Rectal smooth muscle tissue (tissue), 1 donor: Measurements from ENCODE around the gene STK26.

Experiments used
- H3K27ac ChIP-seq: one replicate; pipeline ENCODE4 v1.7.0; 2013; ENCODE audit warnings: low read depth, low read length, inconsistent platforms
- H3K27me3 ChIP-seq: one replicate; pipeline ENCODE4 v1.7.0; 2013; ENCODE audit warnings: low read length; ENCODE audit not compliant: control insufficient read depth, insufficient read depth
- H3K36me3 ChIP-seq: one replicate; pipeline ENCODE4 v1.7.0; 2013; ENCODE audit warnings: low read length; ENCODE audit not compliant: control insufficient read depth, insufficient read depth
- H3K4me1 ChIP-seq: one replicate; pipeline ENCODE4 v1.7.0; 2013; ENCODE audit warnings: low read length; ENCODE audit not compliant: control insufficient read depth, insufficient read depth
- H3K4me3 ChIP-seq: one replicate; pipeline ENCODE4 v1.7.0; 2013; ENCODE audit warnings: low read length
- H3K9ac ChIP-seq: one replicate; pipeline ENCODE4 v1.7.0; 2013; ENCODE audit warnings: low read length

The STK26 gene

GRCh38 chrX:132016628-132017430, 6.3 kb upstream of the STK26 start:
- peaks cover 3% of the 10 kb centered on the region for H3K27me3 ChIP-seq
- no peak overlapping the region for H3K9ac ChIP-seq
- H3K27ac ChIP-seq: no peak overlapping the region
- H3K4me3 ChIP-seq: no peak overlapping the region
- H3K4me1 ChIP-seq: no peaks in the 10 kb centered on the region
- no peaks in the 10 kb centered on the region for H3K36me3 ChIP-seq

- Histone ChIP-seq H3K27me3 (peaks cover 3% of the 10 kb centered on the region), H3K9ac (no peak overlapping the region), H3K4me1 (no peaks in the 10 kb centered on the region), H3K27ac (no peak overlapping the region), H3K4me3 (no peak overlapping the region), H3K36me3 (no peaks in the 10 kb centered on the region)
Measured at GRCh38 chrX:132017431-132018185, 5.5 kb upstream of the STK26 start.

DNA sequence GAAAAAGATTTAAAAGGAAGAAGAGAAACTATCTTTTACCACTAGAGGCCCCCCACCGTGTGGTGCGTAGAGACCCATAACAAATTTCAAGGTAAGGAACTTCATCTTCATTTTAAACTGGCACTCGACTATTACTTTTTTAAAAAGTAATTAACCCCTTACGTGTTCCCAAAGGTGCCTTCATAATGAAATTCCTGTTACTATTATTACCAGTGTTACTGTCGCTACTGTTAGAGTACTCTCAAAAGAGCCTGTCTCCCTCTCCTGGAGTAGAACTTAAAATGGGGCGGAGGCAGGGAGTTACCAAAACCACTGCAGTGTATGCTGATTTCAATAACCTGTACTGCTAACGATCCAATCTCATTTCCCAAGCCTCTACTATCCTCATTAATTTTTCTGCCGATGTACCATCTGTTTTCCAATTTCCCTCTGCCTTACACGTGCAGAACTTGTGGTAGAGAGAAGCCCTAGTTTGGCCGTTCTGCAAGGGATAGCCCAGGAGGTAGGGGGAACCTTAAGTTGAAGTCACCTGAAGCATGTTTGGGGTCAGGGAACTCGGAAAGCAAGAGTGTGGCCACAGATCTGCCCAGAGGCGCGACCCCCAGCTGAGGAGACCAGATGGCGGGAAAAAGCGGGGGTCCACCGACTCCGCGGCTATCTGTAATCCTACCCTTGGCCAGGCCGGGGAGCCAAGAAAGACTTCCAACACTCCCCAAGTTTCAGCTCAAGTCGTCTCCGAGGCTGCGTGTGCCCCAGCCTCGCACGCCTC, 720 bp upstream of the STK26 start:
- Histone ChIP-seq H3K27me3 (peaks cover 7% of the 10 kb centered on the region), H3K36me3 (no peaks in the 10 kb centered on the region), H3K9ac (no peak overlapping the region), H3K4me1 (no peaks in the 10 kb centered on the region), H3K4me3 (peak overlapping the region; percentile 76), H3K27ac (no peak overlapping the region)

- peak overlapping the region; percentile 26 for H3K9ac ChIP-seq
- H3K36me3 ChIP-seq: no peaks in the 10 kb centered on the region
- no peaks in the 10 kb centered on the region for H3K4me1 ChIP-seq
- peaks cover 4% of the 10 kb centered on the region for H3K27me3 ChIP-seq
- H3K27ac ChIP-seq: no peak overlapping the region
- peak overlapping the region; percentile 76 for H3K4me3 ChIP-seq
Measured at GRCh38 chrX:132023896-132024386, 839 bp downstream of the STK26 start.

- Histone ChIP-seq H3K27ac (no peak overlapping the region), H3K9ac (no peak overlapping the region), H3K27me3 (peaks cover 4% of the 10 kb centered on the region), H3K4me1 (no peaks in the 10 kb centered on the region), H3K36me3 (no peaks in the 10 kb centered on the region), H3K4me3 (no peak overlapping the region)
Measured at GRCh38 chrX:132025041-132025440, 1.9 kb downstream of the STK26 start.

DNA sequence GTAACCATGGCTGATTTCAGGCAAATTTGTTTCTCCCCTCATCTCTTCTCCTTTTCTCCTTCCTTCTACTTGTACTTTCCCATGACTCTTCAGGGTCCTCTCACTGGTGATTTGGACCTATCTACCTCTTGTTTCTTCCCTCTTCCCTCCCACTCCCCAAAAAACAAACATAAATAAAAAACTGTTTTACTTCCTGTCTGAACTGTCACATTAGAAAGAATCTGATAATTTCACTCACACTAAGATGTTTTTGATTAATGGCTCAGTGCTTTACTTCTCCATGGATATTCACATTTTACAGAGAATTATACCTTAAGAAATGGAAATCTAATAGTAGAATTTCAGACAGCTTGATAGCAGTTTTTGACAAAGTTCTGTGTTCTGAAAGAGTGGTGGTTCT, 7.2 kb downstream of the STK26 start:
- no peak overlapping the region for H3K27ac ChIP-seq
- no peaks in the 10 kb centered on the region for H3K36me3 ChIP-seq
- H3K27me3 ChIP-seq: no peaks in the 10 kb centered on the region
- H3K9ac ChIP-seq: no peak overlapping the region
- H3K4me1 ChIP-seq: no peaks in the 10 kb centered on the region
- no peak overlapping the region for H3K4me3 ChIP-seq

- Histone ChIP-seq H3K4me3 (no peak overlapping the region), H3K27ac (no peak overlapping the region), H3K4me1 (no peaks in the 10 kb centered on the region), H3K9ac (no peak overlapping the region), H3K36me3 (no peaks in the 10 kb centered on the region), H3K27me3 (no peaks in the 10 kb centered on the region)
Measured at GRCh38 chrX:132031867-132032266, 8.8 kb downstream of the STK26 start.

DNA sequence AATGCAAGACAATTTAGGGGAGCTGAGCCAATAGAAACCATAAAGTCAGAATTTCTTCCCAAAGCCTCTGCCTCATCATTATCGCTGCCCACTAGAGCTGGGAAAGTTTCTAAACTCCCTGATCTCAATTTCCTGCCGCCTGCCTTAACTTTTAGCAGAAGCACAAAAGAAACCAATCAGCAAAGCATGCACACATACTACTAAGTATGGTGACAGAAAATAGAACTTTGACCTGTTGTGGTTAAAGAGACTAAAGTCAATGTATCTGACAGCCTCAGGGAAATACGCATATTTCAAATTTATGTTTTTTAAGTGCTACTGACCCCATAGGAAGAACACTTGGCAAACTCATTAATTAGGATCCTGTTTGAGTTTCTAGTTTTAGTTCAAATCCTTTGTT, 10.1 kb downstream of the STK26 start:
- Histone ChIP-seq H3K4me1 (no peaks in the 10 kb centered on the region), H3K9ac (no peak overlapping the region), H3K27me3 (no peaks in the 10 kb centered on the region), H3K4me3 (no peak overlapping the region), H3K36me3 (no peaks in the 10 kb centered on the region), H3K27ac (no peak overlapping the region)

DNA sequence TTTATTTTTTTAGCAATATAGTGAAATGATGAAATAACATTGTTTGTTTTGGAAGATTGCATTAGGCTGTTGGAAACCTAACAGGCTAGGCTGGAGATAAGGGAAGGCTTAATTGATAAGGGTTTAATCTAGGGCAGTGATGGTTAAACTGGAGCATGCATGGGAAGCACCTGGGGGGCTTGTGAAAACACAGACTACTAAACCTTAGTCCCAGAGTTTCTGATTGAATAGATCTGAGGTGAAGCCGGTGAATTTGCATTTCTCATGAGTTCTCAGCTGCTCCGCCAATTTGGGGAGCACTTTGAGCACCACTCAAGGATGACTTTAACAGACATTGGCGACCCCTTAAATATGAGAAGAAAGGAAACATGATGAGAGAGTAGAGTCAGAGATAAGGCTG, 11.5 kb downstream of the STK26 start:
- no peaks in the 10 kb centered on the region for H3K27me3 ChIP-seq
- no peaks in the 10 kb centered on the region for H3K4me1 ChIP-seq
- no peak overlapping the region for H3K4me3 ChIP-seq
- no peak overlapping the region for H3K9ac ChIP-seq
- no peaks in the 10 kb centered on the region for H3K36me3 ChIP-seq
- no peak overlapping the region for H3K27ac ChIP-seq

GRCh38 chrX:132037479-132037993, 14.4 kb downstream of the STK26 start:
- Histone ChIP-seq H3K4me1 (no peaks in the 10 kb centered on the region), H3K27ac (no peak overlapping the region), H3K4me3 (no peak overlapping the region), H3K36me3 (no peaks in the 10 kb centered on the region), H3K27me3 (no peaks in the 10 kb centered on the region), H3K9ac (no peak overlapping the region)

DNA sequence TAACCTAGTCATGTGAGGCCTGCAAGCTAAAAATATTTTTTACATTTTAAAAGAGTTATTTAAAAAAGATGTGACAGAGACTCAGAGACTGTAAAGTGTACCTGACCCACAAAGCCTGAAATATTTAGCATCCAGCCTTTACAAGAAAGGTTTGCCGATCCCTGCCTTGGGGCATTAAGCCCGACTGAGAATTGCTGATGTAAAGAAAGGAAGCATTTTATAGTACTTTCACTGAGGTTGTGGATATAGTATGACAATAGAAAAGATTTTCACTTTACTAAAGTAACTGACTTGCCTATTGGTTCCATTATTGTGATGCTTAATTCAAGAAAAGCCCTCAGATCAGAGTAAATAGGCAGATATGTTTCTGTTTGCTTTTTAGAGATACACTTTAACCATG, 17.0 kb downstream of the STK26 start:
- no peak overlapping the region for H3K27ac ChIP-seq
- H3K27me3 ChIP-seq: no peaks in the 10 kb centered on the region
- H3K9ac ChIP-seq: no peak overlapping the region
- no peaks in the 10 kb centered on the region for H3K36me3 ChIP-seq
- H3K4me3 ChIP-seq: no peak overlapping the region
- H3K4me1 ChIP-seq: no peaks in the 10 kb centered on the region

- no peak overlapping the region for H3K9ac ChIP-seq
- no peak overlapping the region for H3K4me3 ChIP-seq
- no peaks in the 10 kb centered on the region for H3K4me1 ChIP-seq
- H3K36me3 ChIP-seq: no peaks in the 10 kb centered on the region
- H3K27me3 ChIP-seq: no peaks in the 10 kb centered on the region
- H3K27ac ChIP-seq: no peak overlapping the region
Measured at GRCh38 chrX:132041015-132041414, 17.9 kb downstream of the STK26 start.
